Measurements from ENCODE around the gene SLC44A3.

Gene SLC44A3

GRCh38 chr1:94921977-94922376, 101.8 kb downstream of the SLC44A3 start:
- Histone ChIP-seq H3K4me1 (peaks cover 27% of the 10 kb centered on the region), H3K27me3 (ENCODE audit: low read depth) (no peaks in the 10 kb centered on the region), H3K4me3 (no peak overlapping the region), H3K36me3 (replicated peaks) (peaks cover 3% of the 10 kb centered on the region; the same call in 1 of the 2 replicates), H3K9me3 (no peaks in the 10 kb centered on the region)
- DNase-seq (ENCODE audit: low spot score in 2 of 2) = no peak
- in situ Hi-C loops (cut with MboI; ENCODE audit: low sequenced_read_pairs) = loop anchor here (10.0 kb wide), 1 partner anchor 67 kb away; no protein-coding TSS in a partner anchor

GRCh38 chr1:94922761-94923331, 102.7 kb downstream of the SLC44A3 start:
- H3K27me3 ChIP-seq (ENCODE audit: low read depth) = no peaks in the 10 kb centered on the region
- H3K9me3 ChIP-seq = no peaks in the 10 kb centered on the region
- peaks cover 31% of the 10 kb centered on the region for H3K4me1 ChIP-seq
- DNase-seq (ENCODE audit: low spot score in 2 of 2) = no peak
- H3K36me3 ChIP-seq (replicated peaks) = peaks cover 3% of the 10 kb centered on the region; the same call in 1 of the 2 replicates
- no peak overlapping the region for H3K4me3 ChIP-seq
- in situ Hi-C loops (cut with MboI; ENCODE audit: low sequenced_read_pairs) = loop anchor here (10.0 kb wide), 1 partner anchor 68 kb away; no protein-coding TSS in a partner anchor

GRCh38 chr1:94925004-94925403, 104.8 kb downstream of the SLC44A3 start:
- in situ Hi-C loops (cut with MboI; ENCODE audit: low sequenced_read_pairs) = loop anchor here (10.0 kb wide), 1 partner anchor 70 kb away; no protein-coding TSS in a partner anchor
- peaks cover 48% of the 10 kb centered on the region for H3K4me1 ChIP-seq
- no peaks in the 10 kb centered on the region for H3K9me3 ChIP-seq
- DNase-seq (ENCODE audit: low spot score in 2 of 2) = no peak
- peaks cover 3% of the 10 kb centered on the region; the same call in 1 of the 2 replicates for H3K36me3 ChIP-seq (replicated peaks)
- no peaks in the 10 kb centered on the region for H3K27me3 ChIP-seq (ENCODE audit: low read depth)
- H3K4me3 ChIP-seq = peak overlapping the region; percentile 80

GRCh38 chr1:94925561-94926125, 105.5 kb downstream of the SLC44A3 start:
- H3K27me3 ChIP-seq (ENCODE audit: low read depth) = no peaks in the 10 kb centered on the region
- peak; percentile 92 to 93 for DNase-seq (ENCODE audit: low spot score in 2 of 2)
- peaks cover 45% of the 10 kb centered on the region for H3K4me1 ChIP-seq
- in situ Hi-C loops (cut with MboI; ENCODE audit: low sequenced_read_pairs) = loop anchor here (10.0 kb wide), 1 partner anchor 71 kb away; no protein-coding TSS in a partner anchor
- peak overlapping the region; percentile 80 for H3K4me3 ChIP-seq
- peaks cover 3% of the 10 kb centered on the region; the same call in 1 of the 2 replicates for H3K36me3 ChIP-seq (replicated peaks)
- H3K9me3 ChIP-seq = no peaks in the 10 kb centered on the region

- peaks cover 3% of the 10 kb centered on the region; the same call in 1 of the 2 replicates for H3K36me3 ChIP-seq (replicated peaks)
- no peaks in the 10 kb centered on the region for H3K9me3 ChIP-seq
- DNase-seq (ENCODE audit: low spot score in 2 of 2) = peak; percentile 43 to 72
- peaks cover 49% of the 10 kb centered on the region for H3K4me1 ChIP-seq
- H3K4me3 ChIP-seq = peak overlapping the region; percentile 80
- in situ Hi-C loops (cut with MboI; ENCODE audit: low sequenced_read_pairs) = loop anchor here (10.0 kb wide), 1 partner anchor 72 kb away; no protein-coding TSS in a partner anchor
- no peaks in the 10 kb centered on the region for H3K27me3 ChIP-seq (ENCODE audit: low read depth)
Measured at GRCh38 chr1:94926126-94926914, 106.2 kb downstream of the SLC44A3 start.

- no peaks in the 10 kb centered on the region for H3K27me3 ChIP-seq (ENCODE audit: low read depth)
- H3K9me3 ChIP-seq = no peaks in the 10 kb centered on the region
- H3K4me3 ChIP-seq = peak within 1 kb of the TSS; percentile 80
- in situ Hi-C loops (cut with MboI; ENCODE audit: low sequenced_read_pairs) = loop anchor here (10.0 kb wide), 1 partner anchor 72 kb away; no protein-coding TSS in a partner anchor
- H3K4me1 ChIP-seq = peaks cover 49% of the 10 kb centered on the region
- H3K36me3 ChIP-seq (replicated peaks) = peaks cover 3% of the 10 kb centered on the region; the same call in 1 of the 2 replicates
- DNase-seq (ENCODE audit: low spot score in 2 of 2) = peak; percentile 89 to 95
Measured at GRCh38 chr1:94926915-94927404, 106.8 kb downstream of the SLC44A3 start, which contains the start of gene CNN3. CNN3 (minus strand) TSS chr1:94927110; CDS start chr1:94926894, 216 bp downstream.

- Histone ChIP-seq H3K4me1 (peaks cover 47% of the 10 kb centered on the region), H3K4me3 (peak overlapping the region; percentile 80), H3K9me3 (no peaks in the 10 kb centered on the region), H3K36me3 (replicated peaks) (peaks cover 3% of the 10 kb centered on the region; the same call in 1 of the 2 replicates), H3K27me3 (ENCODE audit: low read depth) (no peaks in the 10 kb centered on the region)
- DNase-seq (ENCODE audit: low spot score in 2 of 2) = peak; percentile 65 to 72
- in situ Hi-C loops (cut with MboI; ENCODE audit: low sequenced_read_pairs) = loop anchor here (10.0 kb wide), 1 partner anchor 73 kb away; no protein-coding TSS in a partner anchor
Measured at GRCh38 chr1:94927405-94928175, 107.4 kb downstream of the SLC44A3 start.

- DNase-seq (ENCODE audit: low spot score in 2 of 2) = no peak
- Histone ChIP-seq H3K36me3 (replicated peaks) (peaks cover 3% of the 10 kb centered on the region; the same call in 1 of the 2 replicates), H3K4me1 (peaks cover 41% of the 10 kb centered on the region), H3K4me3 (peak overlapping the region; percentile 80), H3K27me3 (ENCODE audit: low read depth) (no peaks in the 10 kb centered on the region), H3K9me3 (no peaks in the 10 kb centered on the region)
- in situ Hi-C loops (cut with MboI; ENCODE audit: low sequenced_read_pairs) = loop anchor here (10.0 kb wide), 1 partner anchor 74 kb away; no protein-coding TSS in a partner anchor
Measured at GRCh38 chr1:94928293-94928939, 108.3 kb downstream of the SLC44A3 start.

- in situ Hi-C loops (cut with MboI; ENCODE audit: low sequenced_read_pairs) = loop anchor here (10.0 kb wide), 1 partner anchor 75 kb away; no protein-coding TSS in a partner anchor
Measured at GRCh38 chr1:94929351-94930217, 109.4 kb downstream of the SLC44A3 start.

GRCh38 chr1:94931254-94931841, 111.2 kb downstream of the SLC44A3 start:
- no peaks in the 10 kb centered on the region for H3K27me3 ChIP-seq (ENCODE audit: low read depth)
- no peak overlapping the region for H3K4me3 ChIP-seq
- H3K4me1 ChIP-seq = peaks cover 53% of the 10 kb centered on the region
- no peaks in the 10 kb centered on the region for H3K9me3 ChIP-seq
- in situ Hi-C loops (cut with MboI; ENCODE audit: low sequenced_read_pairs) = no loop called here
- DNase-seq (ENCODE audit: low spot score in 2 of 2) = no peak
- H3K36me3 ChIP-seq (replicated peaks) = no peaks in the 10 kb centered on the region

More at GRCh38 chr1:94929351-94930217, 109.4 kb downstream of the SLC44A3 start:
- Histone ChIP-seq H3K36me3 (replicated peaks) (0 out of 2 replicates have a peak, but pooled peaks cover 3% of the 10 kb centered on the region), H3K4me3 (peak overlapping the region; percentile 80), H3K4me1 (peaks cover 38% of the 10 kb centered on the region), H3K9me3 (no peaks in the 10 kb centered on the region), H3K27me3 (ENCODE audit: low read depth) (no peaks in the 10 kb centered on the region)
- peak in 1 of 2 experiments; percentile 26 for DNase-seq (ENCODE audit: low spot score in 2 of 2)

- Histone ChIP-seq H3K4me3 (no peak overlapping the region), H3K36me3 (replicated peaks) (no peaks in the 10 kb centered on the region), H3K4me1 (peaks cover 60% of the 10 kb centered on the region), H3K9me3 (no peaks in the 10 kb centered on the region), H3K27me3 (ENCODE audit: low read depth) (no peaks in the 10 kb centered on the region)
- in situ Hi-C loops (cut with MboI; ENCODE audit: low sequenced_read_pairs) = no loop called here
- DNase-seq (ENCODE audit: low spot score in 2 of 2) = no peak
Measured at GRCh38 chr1:94934551-94934950, 114.4 kb downstream of the SLC44A3 start.

All from HAP-1 (cell line).